H1 (cell line): ENCODE data around the gene DDI2. TPM values are rescaled to one million over a fixed set of nuclear protein-coding genes. Genes with fewer than 3 reads are reported as not detected.

ENCODE experiments used
- CTCF ChIA-PET: fragments of 300-600 bp; sonication (Branson Sonifier 250); formaldehyde crosslinking; loops from one replicate; lab custom pipeline; 2021; ENCODE audit not compliant: partially characterized antibody; lab: Charles Lee
- POLR2A ChIA-PET: fragments of 300-600 bp; sonication (Branson Sonifier 250); formaldehyde crosslinking; loops from one replicate; lab custom pipeline; 2021; ENCODE audit warnings: inconsistent platforms; ENCODE audit not compliant: partially characterized antibody; lab: Charles Lee
- DNase-seq, 2 experiments: peaks; one replicate each; pipeline versions ENCODE4 v3.0.0 to v3.0.0-alpha.2; 2010 to 2022; ENCODE audit warnings: low spot score in 2 of 2, low read depth in 1 of 2, mixed read lengths in 1 of 2
- FAIRE-seq: peaks from 2 replicates; lab custom pipeline; 2011; peaks lifted over from hg19 to GRCh38; lab: Jason Lieb, UNC
- H2AFZ ChIP-seq: 2 replicates; pipeline ENCODE4 v1.8.1; 2012; ENCODE audit warnings: low read length, inconsistent platforms
- H2AK5ac ChIP-seq: 2 replicates; pipeline ENCODE4 v1.6.1; 2013; ENCODE audit warnings: low read depth, low read length
- H2BK120ac ChIP-seq: replicated peaks from 2 replicates; pipeline ENCODE3; 2013; ENCODE audit warnings: low read depth, low read length, inconsistent platforms
- H2BK12ac ChIP-seq: 2 replicates; pipeline ENCODE4 v1.6.1; 2013; ENCODE audit warnings: low read depth, low read length
- H2BK15ac ChIP-seq: 2 replicates; pipeline ENCODE4 v1.6.1; 2013; ENCODE audit warnings: low read length
- H2BK20ac ChIP-seq: 2 replicates; pipeline ENCODE4 v1.6.1; 2013; ENCODE audit warnings: low read length
- H2BK5ac ChIP-seq: 2 replicates; pipeline ENCODE4 v1.6.1; 2013; ENCODE audit warnings: low read depth, low read length
- H3K14ac ChIP-seq: 2 replicates; pipeline ENCODE4 v1.6.1; 2013; ENCODE audit warnings: inconsistent platforms; ENCODE audit not compliant: insufficient read length
- H3K18ac ChIP-seq: 2 replicates; pipeline ENCODE4 v1.6.1; 2013; ENCODE audit warnings: low read length; ENCODE audit errors: extremely low read depth
- H3K23ac ChIP-seq: 2 replicates; pipeline ENCODE4 v1.6.1; 2013; ENCODE audit warnings: inconsistent platforms; ENCODE audit not compliant: insufficient read length
- H3K23me2 ChIP-seq: 2 replicates; pipeline ENCODE4 v1.6.1; 2013; ENCODE audit warnings: low read depth, low read length
- H3K27ac ChIP-seq: 2 replicates; pipeline ENCODE4 v1.6.1; 2011; ENCODE audit warnings: low read depth, low read length, inconsistent platforms
- H3K27me3 ChIP-seq, 4 experiments: replicated peaks in 1 of 4; 1 replicate in 1 of 4; 2 replicates in 3 of 4; pipeline versions ENCODE4 v1.6.1 to v1.8.1; 2011 to 2013; ENCODE audit warnings: low read length in 3 of 4, mild to moderate bottlenecking in 3 of 4, inconsistent platforms in 2 of 4, mixed read lengths in 2 of 4, moderate library complexity in 1 of 4; ENCODE audit not compliant: control insufficient read depth in 3 of 4, insufficient read depth in 3 of 4; ENCODE audit errors: extremely low read depth in 1 of 4
- H3K36me3 ChIP-seq, 4 experiments: 2 replicates each; pipeline versions ENCODE4 v1.6.1 to v1.8.1; 2011 to 2013; ENCODE audit warnings: mild to moderate bottlenecking in 4 of 4, low read length in 3 of 4, moderate library complexity in 2 of 4, control low read depth in 1 of 4, inconsistent platforms in 1 of 4; ENCODE audit not compliant: insufficient read depth in 4 of 4, control insufficient read depth in 2 of 4
- H3K4ac ChIP-seq: replicated peaks from 2 replicates; pipeline ENCODE3; 2013; ENCODE audit warnings: low read length, low read depth, mixed read lengths, inconsistent platforms; ENCODE audit not compliant: insufficient read length
- H3K4me1 ChIP-seq, 4 experiments: replicated peaks in 1 of 4; 1 replicate in 1 of 4; 2 replicates in 3 of 4; pipeline versions ENCODE4 v1.6.1 to v1.8.1; 2011 to 2013; ENCODE audit warnings: low read length in 3 of 4, inconsistent platforms in 2 of 4, mixed read lengths in 1 of 4; ENCODE audit not compliant: insufficient read depth in 4 of 4, control insufficient read depth in 3 of 4
- H3K4me2 ChIP-seq, 2 experiments: 2 replicates each; pipeline versions ENCODE4 v1.6.1 to v1.8.1; 2011 to 2013; ENCODE audit warnings: low read depth in 2 of 2, low read length in 2 of 2, control low read depth in 1 of 2, inconsistent platforms in 1 of 2, mild to moderate bottlenecking in 1 of 2; ENCODE audit not compliant: insufficient read depth in 1 of 2
- H3K4me3 ChIP-seq, 4 experiments: fragments of 200-600, 300-600 bp in 1 of 4; sonication (generic), shearing (Covaris generic), sonication (Bioruptor Twin) in 1 of 4; 2 replicates each; pipeline versions ENCODE4 v1.5.1 to v1.8.1; 2011 to 2016; ENCODE audit warnings: low read length in 4 of 4, low read depth in 3 of 4, control low read depth in 2 of 4, inconsistent platforms in 2 of 4, mild to moderate bottlenecking in 2 of 4, mixed read lengths in 1 of 4, moderate library complexity in 1 of 4; ENCODE audit not compliant: insufficient read depth in 2 of 4; ENCODE audit errors: extremely low read depth in 1 of 4
- H3K56ac ChIP-seq: replicated peaks from 2 replicates; pipeline ENCODE3; 2013; ENCODE audit warnings: low read depth, mild to moderate bottlenecking, mixed read lengths, low read length, inconsistent platforms; ENCODE audit not compliant: insufficient read length
- H3K79me1 ChIP-seq: 2 replicates; pipeline ENCODE4 v1.6.1; 2013; ENCODE audit warnings: low read depth, low read length, control low read depth
- H3K79me2 ChIP-seq, 2 experiments: 2 replicates each; pipeline versions ENCODE4 v1.6.1 to v1.8.1; 2012 to 2013; ENCODE audit warnings: low read length in 2 of 2, mild to moderate bottlenecking in 2 of 2, inconsistent platforms in 1 of 2; ENCODE audit not compliant: insufficient read depth in 2 of 2, control insufficient read depth in 1 of 2
- H3K9ac ChIP-seq, 4 experiments: replicated peaks in 1 of 4; 1 replicate in 1 of 4; 2 replicates in 3 of 4; pipeline versions ENCODE4 v1.6.1 to v1.8.1; 2011 to 2013; ENCODE audit warnings: low read depth in 3 of 4, low read length in 3 of 4, control low read depth in 2 of 4, mild to moderate bottlenecking in 2 of 4, moderate library complexity in 2 of 4, inconsistent platforms in 1 of 4; ENCODE audit errors: extremely low read depth in 1 of 4
- H3K9me3 ChIP-seq, 2 experiments: 2 replicates each; pipeline versions ENCODE4 v1.6.1 to v1.8.1; 2012 to 2013; ENCODE audit warnings: mild to moderate bottlenecking in 2 of 2, moderate library complexity in 2 of 2, control low read depth in 1 of 2, inconsistent platforms in 1 of 2, low read depth in 1 of 2, low read length in 1 of 2, mixed read lengths in 1 of 2; ENCODE audit not compliant: insufficient read depth in 2 of 2
- H4K20me1 ChIP-seq, 2 experiments: replicated peaks in 1 of 2; 2 replicates each; pipeline versions ENCODE3 to v1.8.1; 2011 to 2013; ENCODE audit warnings: inconsistent platforms in 2 of 2, low read length in 2 of 2, mild to moderate bottlenecking in 1 of 2; ENCODE audit not compliant: insufficient read depth in 2 of 2, control insufficient read depth in 1 of 2
- H4K5ac ChIP-seq: 2 replicates; pipeline ENCODE4 v1.6.1; 2013; ENCODE audit warnings: low read length, low read depth, mixed read lengths, inconsistent platforms; ENCODE audit not compliant: insufficient read length
- H4K8ac ChIP-seq: 2 replicates; pipeline ENCODE4 v1.8.0; 2013; ENCODE audit warnings: mild to moderate bottlenecking, moderate library complexity, low read length, inconsistent platforms; ENCODE audit not compliant: insufficient read depth; ENCODE audit errors: extremely low read depth
- H4K91ac ChIP-seq: replicated peaks from 2 replicates; pipeline ENCODE3; 2013; ENCODE audit warnings: low read length, mixed read lengths, inconsistent platforms; ENCODE audit not compliant: insufficient read length
- BRCA1 ChIP-seq: IDR thresholded peaks from 2 replicates; pipeline ENCODE4 v1.6.1; 2012; ENCODE audit warnings: low read depth, low read length, improper control_type of control experiment
- CBX5 ChIP-seq: fragments of 300-800, 300-1000 bp; sonication (generic); IDR thresholded peaks from 2 replicates; pipeline ENCODE4 v1.7.1; 2016; ENCODE audit warnings: antibody characterized with exemption, low read length, low read depth
- CBX8 ChIP-seq: fragments of 300-800, 300-1000 bp; sonication (generic); IDR thresholded peaks from 2 replicates; pipeline ENCODE4 v1.7.1; 2016; ENCODE audit warnings: low read depth, low read length, borderline replicate concordance
- GTF2F1 ChIP-seq: IDR thresholded peaks from 2 replicates; pipeline ENCODE4 v1.6.1; 2012; ENCODE audit warnings: low read depth, low read length, improper control_type of control experiment, borderline replicate concordance
- HDAC6 ChIP-seq: IDR thresholded peaks from one replicate; pipeline ENCODE4 v1.7.1; 2012; ENCODE audit warnings: low read depth, mild to moderate bottlenecking, inconsistent platforms, low read length, moderate library complexity
- MAFK ChIP-seq: IDR thresholded peaks from 2 replicates; pipeline ENCODE4 v1.6.1; 2012; ENCODE audit warnings: low read depth, mild to moderate bottlenecking, improper control_type of control experiment, low read length
- SRF ChIP-seq: IDR thresholded peaks from 2 replicates; pipeline ENCODE4 v1.6.1; 2011; ENCODE audit warnings: mild to moderate bottlenecking, low read depth, low read length, moderate library complexity
- TAF1 ChIP-seq: IDR thresholded peaks from 2 replicates; pipeline ENCODE4 v1.6.1; 2011; ENCODE audit warnings: mild to moderate bottlenecking, low read depth, low read length
- TEAD4 ChIP-seq: IDR thresholded peaks from 2 replicates; pipeline ENCODE4 v1.6.1; 2012; ENCODE audit warnings: low read depth, low read length, inconsistent platforms, mixed read lengths
- WGBS, 2 experiments: shearing (Covaris generic) in 1 of 2; methylation state at CpG; one replicate each; pipeline versions ENCODE4 v1.1.6 to v1.1.7; 2013 to 2015; ENCODE audit warnings: low lambda C conversion rate in 2 of 2, mixed read lengths in 2 of 2, inconsistent platforms in 1 of 2, low coverage in 1 of 2, missing lambda C conversion rate in 1 of 2; ENCODE audit not compliant: insufficient replicate concordance in 2 of 2, insufficient coverage in 1 of 2, insufficient read length in 1 of 2; ENCODE audit errors: extremely low coverage in 1 of 2, missing lambda C conversion rate in 1 of 2; 5-methylcytosine and 5-hydroxymethylcytosine counted together
- polyA plus RNA-seq, 7 experiments: library from polyadenylated mRNA; depleted of rRNA in 3 of 7; stranded (reverse) in 5 of 7; unstranded in 2 of 7; fragments of >200 nt in 5 of 7; fragments of 200-250 nt in 2 of 7; gene quantifications; 1 replicate in 5 of 7; 2 replicates in 1 of 7; 4 replicates in 1 of 7; pipeline versions ENCODE4 v1.2.1 to v1.2.3, GENCODE V29; 2011 to 2013; ENCODE audit warnings: missing spikeins in 2 of 7, mixed read lengths in 2 of 7
- total RNA-seq: library from RNA; stranded (reverse); fragmentation: NEBNext Ultra II Directional; extraction: Animal tissue kit (Norgen Biotek cat#: 25700); gene quantifications from 2 replicates; pipeline ENCODE4 v1.2.1, GENCODE V29; 2021
- TF ChIP-seq, protein P1 (sequence below), 3 experiments: IDR thresholded peaks; 1 replicate in 2 of 3; 2 replicates in 1 of 3; pipeline versions ENCODE4 v1.5.1 to v1.6.1; 2011; ENCODE audit warnings: low read length in 3 of 3, mild to moderate bottlenecking in 3 of 3, inconsistent platforms in 2 of 3, low read depth in 1 of 3, moderate library complexity in 1 of 3; ENCODE audit not compliant: insufficient read depth in 1 of 3; ENCODE audit errors: control extremely low read depth in 1 of 3

The DDI2 gene
- total and polyA plus RNA-seq, 2 of the 8 experiments (the other 6 are each of a cell fraction or from before 2014, with no cell fraction given) = 7.7 to 38.3 TPM

DNA sequence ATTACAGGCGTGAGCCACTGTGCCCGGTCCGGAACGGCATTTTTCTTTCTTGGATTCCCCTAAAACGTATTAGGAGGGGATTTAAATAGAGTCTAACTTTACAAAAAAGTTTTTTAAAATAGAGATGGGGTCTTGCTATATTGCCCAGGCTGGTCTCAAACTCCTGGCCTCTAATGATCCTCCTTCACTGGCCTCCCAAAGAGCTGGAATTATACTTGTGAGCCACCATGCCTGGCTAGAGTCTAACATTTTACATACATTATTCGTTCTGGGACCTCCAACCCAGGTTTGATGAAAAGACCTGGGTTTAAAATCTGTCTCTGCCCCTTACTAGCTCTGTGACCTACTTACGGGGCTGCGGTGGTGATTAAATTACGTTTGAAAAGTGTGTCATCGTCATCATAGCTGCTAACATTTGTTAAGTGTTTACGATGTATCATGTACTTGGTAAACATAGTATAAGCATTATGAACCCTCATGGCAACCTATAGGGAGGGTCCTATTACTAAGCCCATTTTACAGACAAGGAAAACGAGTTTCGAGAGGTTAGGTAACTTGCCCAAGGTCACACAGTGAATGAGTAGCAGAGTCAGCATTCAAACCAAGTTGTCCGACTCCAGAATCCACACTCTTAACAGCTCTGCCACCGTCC, 91.4 kb downstream of the DDI2 start:
- POLR2A ChIA-PET = interaction anchor here (1.7 kb wide), 1 partner anchor 11 kb away, joined by 5 read pairs; no protein-coding TSS in a partner anchor
- TF ChIP-seq SRF (no peak), CBX8 (no peak), HDAC6 (no peak), CBX5 (no peak), MAFK (no peak), BRCA1 (no peak), TAF1 (no peak), GTF2F1 (no peak), TEAD4 (no peak)
- TF ChIP-seq, protein P1, sequence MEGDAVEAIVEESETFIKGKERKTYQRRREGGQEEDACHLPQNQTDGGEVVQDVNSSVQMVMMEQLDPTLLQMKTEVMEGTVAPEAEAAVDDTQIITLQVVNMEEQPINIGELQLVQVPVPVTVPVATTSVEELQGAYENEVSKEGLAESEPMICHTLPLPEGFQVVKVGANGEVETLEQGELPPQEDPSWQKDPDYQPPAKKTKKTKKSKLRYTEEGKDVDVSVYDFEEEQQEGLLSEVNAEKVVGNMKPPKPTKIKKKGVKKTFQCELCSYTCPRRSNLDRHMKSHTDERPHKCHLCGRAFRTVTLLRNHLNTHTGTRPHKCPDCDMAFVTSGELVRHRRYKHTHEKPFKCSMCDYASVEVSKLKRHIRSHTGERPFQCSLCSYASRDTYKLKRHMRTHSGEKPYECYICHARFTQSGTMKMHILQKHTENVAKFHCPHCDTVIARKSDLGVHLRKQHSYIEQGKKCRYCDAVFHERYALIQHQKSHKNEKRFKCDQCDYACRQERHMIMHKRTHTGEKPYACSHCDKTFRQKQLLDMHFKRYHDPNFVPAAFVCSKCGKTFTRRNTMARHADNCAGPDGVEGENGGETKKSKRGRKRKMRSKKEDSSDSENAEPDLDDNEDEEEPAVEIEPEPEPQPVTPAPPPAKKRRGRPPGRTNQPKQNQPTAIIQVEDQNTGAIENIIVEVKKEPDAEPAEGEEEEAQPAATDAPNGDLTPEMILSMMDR (IDR thresholded peaks at IDR 0.05; ENCODE audit: control extremely low read depth in 1 of 3, insufficient read depth in 1 of 3, low read depth in 1 of 3, low read length in 3 of 3) = no peak

More for the DNA sequence above, 91.4 kb downstream of the DDI2 start:
- no peak overlapping the region for H3K4ac ChIP-seq
- no peak overlapping the region for H2BK20ac ChIP-seq
- no peak overlapping the region for H2BK120ac ChIP-seq
- no peak overlapping the region for H2BK15ac ChIP-seq
- WGBS, 2 experiments = 91% methylated on average over 15 of the region's 15 CpGs; no CpG with 5 or more reads in 1 of the 2 experiments
- no peak overlapping the region for H3K56ac ChIP-seq
- H3K79me2 ChIP-seq = 0 out of 4 replicates have a peak, but pooled peaks cover 0 to 3% of the 10 kb centered on the region in 2 experiments
- H3K4me2 ChIP-seq = no peak overlapping the region
- no peak for FAIRE-seq
- no peak overlapping the region for H3K9ac ChIP-seq
- no peaks in the 10 kb centered on the region for H3K27me3 ChIP-seq
- H3K23ac ChIP-seq = no peak overlapping the region
- DNase-seq = no peak
- no peaks in the 10 kb centered on the region for H3K36me3 ChIP-seq
- no peak overlapping the region for H4K91ac ChIP-seq
- H3K79me1 ChIP-seq = peaks cover 4% of the 10 kb centered on the region
- CTCF ChIA-PET = interaction anchor here (1.6 to 2.0 kb wide), 3 partner anchors 9 to 32 kb away, joined by 4 to 9 read pairs (median 6); partner anchors contain the start of gene TMEM82
- no peak overlapping the region for H2AFZ ChIP-seq
- no peak overlapping the region for H2AK5ac ChIP-seq
- H3K4me3 ChIP-seq = no peak overlapping the region
- no peak overlapping the region for H4K8ac ChIP-seq
- no peaks in the 10 kb centered on the region for H3K4me1 ChIP-seq
- H4K5ac ChIP-seq = no peak overlapping the region
- H3K9me3 ChIP-seq = no peaks in the 10 kb centered on the region
- H2BK12ac ChIP-seq = no peak overlapping the region
- H4K20me1 ChIP-seq = peaks cover 3 to 6% of the 10 kb centered on the region in 2 experiments
- no peaks in the 10 kb centered on the region for H3K23me2 ChIP-seq
- H3K14ac ChIP-seq = no peak overlapping the region
- no peak overlapping the region for H3K18ac ChIP-seq
- H2BK5ac ChIP-seq = no peak overlapping the region
- no peak overlapping the region for H3K27ac ChIP-seq
